Motor neuron (in vitro differentiated cells): ENCODE data around the gene CNTRL. TPM values are rescaled to one million over a fixed set of nuclear protein-coding genes. Genes with fewer than 3 reads are reported as not detected.

Experiments
- ATAC-seq, 8 experiments: fragments of 200-7000 bp; cut with Tn5 transposase; replicated peaks in 6 of 8; 2 replicates each; pipeline ENCODE4 v1.8.0; 2021; ENCODE audit warnings: mild to moderate bottlenecking in 8 of 8, moderate library complexity in 8 of 8
- H3K27ac ChIP-seq, 2 donors: fragments of 250-450 bp; sonication (Bioruptor Pico); 2 replicates each; pipeline ENCODE4 v1.9.0; 2021; ENCODE audit warnings: antibody characterized with exemption in 2 of 2, mild to moderate bottlenecking in 2 of 2, moderate library complexity in 1 of 2
- H3K4me1 ChIP-seq, 2 donors: fragments of 250-450 bp; sonication (Bioruptor Pico); replicated peaks in 1 of 2; 2 replicates each; pipeline ENCODE4 v1.6.1; 2021; ENCODE audit warnings: antibody characterized with exemption in 2 of 2, mild to moderate bottlenecking in 2 of 2, moderate library complexity in 1 of 2
- H3K4me3 ChIP-seq, 5 donors: fragments of 250-450 bp; sonication (Bioruptor Pico); 2 replicates each; pipeline ENCODE4 v1.9.0; 2021; ENCODE audit warnings: antibody characterized with exemption in 5 of 5, mild to moderate bottlenecking in 5 of 5, moderate library complexity in 4 of 5
- WGBS, 10 experiments: fragments of 450-650 bp; shearing (Covaris generic); methylation state at CpG; one replicate each; pipeline ENCODE4 v1.0.0; 2022; 5-methylcytosine and 5-hydroxymethylcytosine counted together
- in situ Hi-C, 9 experiments: fragments of 400-800 bp; cut with MboI; loops; one replicate each; pipeline ENCODE4 v1.15.0; 2021; ENCODE audit warnings: low sequenced_read_pairs in 9 of 9, low pct_unique_long_range_greater_than_20kb in 2 of 9; ENCODE audit not compliant: unreplicated experiment in 9 of 9
- total RNA-seq, 8 experiments: library from RNA; unstranded; fragments of 300-600 nt; gene quantifications; 2 replicates each; pipeline versions ENCODE4 v1.2.3 to v1.2.4, GENCODE V29; 2022

CNTRL gene
- total RNA-seq, 8 experiments from 2014 or later, result 3.1 to 19.8 (median 13.8) TPM

DNA sequence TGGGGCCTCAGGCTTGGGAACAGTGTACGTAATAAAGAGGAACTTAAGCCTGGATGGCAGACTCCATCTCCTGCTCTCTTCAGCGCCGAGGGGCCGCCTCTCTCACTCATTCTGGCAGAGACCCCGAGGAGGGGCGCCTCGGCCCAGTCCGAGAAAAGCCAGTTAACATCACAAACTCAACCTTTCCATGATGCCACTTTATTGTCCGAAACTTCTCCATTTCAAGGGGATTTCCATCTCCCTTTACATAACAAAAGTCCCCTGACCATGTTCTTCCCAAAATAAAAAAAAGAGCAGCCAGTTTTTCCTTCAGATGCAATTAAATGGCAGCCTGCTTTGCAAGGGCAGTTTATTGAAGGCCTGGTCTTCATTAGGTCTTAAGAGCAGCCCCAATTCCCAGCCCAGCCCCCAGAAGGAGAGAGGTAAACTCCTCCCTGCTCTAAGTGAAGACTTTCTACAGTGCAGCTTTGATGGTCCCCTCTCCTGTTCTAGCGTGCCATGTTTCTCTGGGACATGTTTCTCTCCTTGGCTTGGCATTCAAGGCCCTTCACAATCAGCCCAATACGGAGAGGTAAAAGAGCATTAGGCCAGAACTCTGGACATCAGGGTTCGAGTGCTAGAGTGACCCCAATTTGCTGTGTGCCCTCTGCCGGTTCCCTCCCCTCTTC is 146.4 kb downstream of the CNTRL start:
- Histone ChIP-seq H3K27ac (peak overlapping the region; percentile 7 to 68), H3K4me3 (no peak overlapping the region), H3K4me1 (peaks cover 20 to 23% of the 10 kb centered on the region in 2 donors)
- ATAC-seq, result peak in 3 of 8 experiments; percentile 82 to 90 (median 88)
- 20 to 87% (median 41%) methylated on average over 1 to 7 of the region's 13 CpGs; no CpG with 5 or more reads in 2 of the 10 experiments for WGBS, 10 experiments
- in situ Hi-C loops, result loop anchor here in 6 of 9 experiments (25.0 kb wide), 3 partner anchors 91 to 191 kb away; no protein-coding TSS in a partner anchor

DNA sequence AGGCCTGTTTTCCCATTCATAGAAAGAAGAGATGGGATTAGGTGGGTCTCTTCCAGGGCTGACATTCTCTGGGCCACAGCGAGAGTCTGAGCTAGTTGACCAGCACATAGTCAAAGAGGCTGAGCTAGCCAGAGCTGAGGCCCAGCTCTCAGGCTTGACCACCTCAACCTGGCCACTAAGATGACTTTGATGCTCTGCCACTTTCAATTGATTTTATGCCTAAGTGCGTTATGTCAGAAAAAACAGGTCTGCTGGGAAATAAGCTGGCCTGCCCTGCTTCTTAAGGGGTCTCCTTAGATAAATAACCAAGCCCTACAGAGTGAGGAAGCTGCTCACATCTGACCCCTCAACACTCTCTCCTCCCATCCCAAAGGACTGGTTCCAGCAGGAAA is 146.9 kb downstream of the CNTRL start:
- peaks cover 20 to 23% of the 10 kb centered on the region in 2 donors for H3K4me1 ChIP-seq
- ATAC-seq, result peak in 2 of 8 experiments; percentile 21 to 36
- H3K27ac ChIP-seq, result peak overlapping the region; percentile 7 to 68
- no peak overlapping the region for H3K4me3 ChIP-seq
- in situ Hi-C loops, result loop anchor here in 6 of 9 experiments (25.0 kb wide), 3 partner anchors 91 to 191 kb away; no protein-coding TSS in a partner anchor
- WGBS, 10 experiments, result 57 to 94% (median 73%) methylated on average over 1 to 2 of the region's 2 CpGs; no CpG with 5 or more reads in 7 of the 10 experiments

- ATAC-seq, result peak in 5 of 8 experiments; percentile 19 to 49 (median 33)
- in situ Hi-C loops, result loop anchor here in 6 of 9 experiments (25.0 kb wide), 3 partner anchors 90 to 190 kb away; no protein-coding TSS in a partner anchor
- H3K27ac ChIP-seq, result no peak overlapping the region
- WGBS, 10 experiments, result 7 to 73% (median 56%) methylated on average over 1 to 12 of the region's 12 CpGs
- H3K4me3 ChIP-seq, result no peak overlapping the region
- H3K4me1 ChIP-seq, result peaks cover 20 to 23% of the 10 kb centered on the region in 2 donors
These were observed 147.9 kb downstream of the CNTRL start for GRCh38 chr9:121222524-121223171.

GRCh38 chr9:121225240-121225639 is 150.5 kb downstream of the CNTRL start:
- in situ Hi-C loops, result no loop called here
- Histone ChIP-seq H3K4me1 (peaks cover 16 to 21% of the 10 kb centered on the region in 2 donors), H3K4me3 (no peak overlapping the region), H3K27ac (no peak overlapping the region)
- WGBS, 10 experiments, result 42 to 72% (median 53%) methylated on average over 1 to 5 of the region's 5 CpGs; no CpG with 5 or more reads in 1 of the 10 experiments
- no peak for ATAC-seq

DNA sequence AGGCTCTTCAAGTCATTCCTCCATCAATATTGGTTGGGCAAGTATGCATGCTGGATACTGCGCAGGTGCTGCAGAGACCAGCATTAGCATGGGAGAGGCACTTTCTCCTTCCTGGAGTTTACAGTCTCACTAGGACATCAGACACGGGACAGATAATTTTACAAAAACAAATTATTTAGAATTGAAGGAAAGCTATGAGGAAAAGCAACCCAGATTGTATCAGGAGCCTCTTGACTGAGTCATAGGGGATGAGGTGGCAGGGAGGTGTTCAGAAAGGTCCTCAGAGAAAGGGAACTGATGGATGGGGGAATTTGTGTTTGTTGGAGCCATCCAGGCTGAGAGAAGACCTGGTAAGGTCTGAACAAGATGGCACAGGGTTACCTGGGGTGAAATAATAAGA is 151.4 kb downstream of the CNTRL start:
- ATAC-seq, result peak in 1 of 8 experiments; percentile 39
- 0 to 100% (median 38%) methylated on average over 1 to 2 of the region's 2 CpGs; no CpG with 5 or more reads in 4 of the 10 experiments for WGBS, 10 experiments
- H3K27ac ChIP-seq, result no peak overlapping the region
- no peak overlapping the region for H3K4me3 ChIP-seq
- in situ Hi-C loops, result no loop called here
- peaks cover 12% of the 10 kb centered on the region in 2 donors for H3K4me1 ChIP-seq

Other genes with a start within 250 kb of the CNTRL start
- gene PSMD5, start 232.0 kb upstream of the CNTRL start, total RNA-seq, result 10 to 100 TPM; 14.8 to 50.8 (median 30.1) TPM
- 10 to 100 TPM in 4 of 8 experiments, 1 to 10 TPM in 4; 5.2 to 44.0 (median 12.0) TPM for gene PHF19, start 197.8 kb upstream of the CNTRL start, total RNA-seq
- gene TRAF1, start 148.2 kb upstream of the CNTRL start, total RNA-seq, result 1 to 10 TPM in 5 of 8 experiments, under 1 TPM in 3; 0.54 to 3.4 (median 1.6) TPM
- gene C5, start 24.7 kb upstream of the CNTRL start, total RNA-seq, result 1 to 10 TPM in 7 of 8 experiments, under 1 TPM in 1; 0.91 to 4.1 (median 2.0) TPM
- 10 to 100 TPM; 21.3 to 56.0 (median 40.7) TPM for gene RAB14, start 126.9 kb downstream of the CNTRL start, total RNA-seq
- 1,000 to 10,000 TPM in 1 of 8 experiments, 100 to 1,000 TPM in 3, 10 to 100 TPM in 4; 41.1 to 1,937 (median 118) TPM for gene GSN, start 193.2 kb downstream of the CNTRL start, total RNA-seq